H1 (cell line): ENCODE measurements around the gene RNF212B. TPM values are rescaled to one million over a fixed set of nuclear protein-coding genes. Genes with fewer than 3 reads are reported as not detected.

Experiments
- ATF2 ChIP-seq: IDR thresholded peaks from 2 replicates; pipeline ENCODE4 v1.6.1; 2012; ENCODE audit warnings: low read length, inconsistent platforms
- polyA plus RNA-seq, 7 experiments: library from polyadenylated mRNA; depleted of rRNA in 3 of 7; stranded (reverse) in 5 of 7; unstranded in 2 of 7; fragments of >200 nt in 5 of 7; fragments of 200-250 nt in 2 of 7; gene quantifications; 1 replicate in 5 of 7; 2 replicates in 1 of 7; 4 replicates in 1 of 7; pipeline versions ENCODE4 v1.2.1 to v1.2.3, GENCODE V29; 2011 to 2013; ENCODE audit warnings: missing spikeins in 2 of 7, mixed read lengths in 2 of 7
- total RNA-seq: library from RNA; stranded (reverse); fragmentation: NEBNext Ultra II Directional; extraction: Animal tissue kit (Norgen Biotek cat#: 25700); gene quantifications from 2 replicates; pipeline ENCODE4 v1.2.1, GENCODE V29; 2021
- TF ChIP-seq, protein P1 (sequence below): fragments of 300-600 bp; sonication (generic); IDR thresholded peaks from 2 replicates; pipeline ENCODE4 v1.7.1; 2012; ENCODE audit warnings: low read length, moderate library complexity, mild to moderate bottlenecking, inconsistent platforms; ENCODE audit not compliant: insufficient replicate concordance

The RNF212B gene
- total and polyA plus RNA-seq, 2 of the 8 experiments (the other 6 are each of a cell fraction or from before 2014, with no cell fraction given): 0.95 to 1.2 TPM

DNA sequence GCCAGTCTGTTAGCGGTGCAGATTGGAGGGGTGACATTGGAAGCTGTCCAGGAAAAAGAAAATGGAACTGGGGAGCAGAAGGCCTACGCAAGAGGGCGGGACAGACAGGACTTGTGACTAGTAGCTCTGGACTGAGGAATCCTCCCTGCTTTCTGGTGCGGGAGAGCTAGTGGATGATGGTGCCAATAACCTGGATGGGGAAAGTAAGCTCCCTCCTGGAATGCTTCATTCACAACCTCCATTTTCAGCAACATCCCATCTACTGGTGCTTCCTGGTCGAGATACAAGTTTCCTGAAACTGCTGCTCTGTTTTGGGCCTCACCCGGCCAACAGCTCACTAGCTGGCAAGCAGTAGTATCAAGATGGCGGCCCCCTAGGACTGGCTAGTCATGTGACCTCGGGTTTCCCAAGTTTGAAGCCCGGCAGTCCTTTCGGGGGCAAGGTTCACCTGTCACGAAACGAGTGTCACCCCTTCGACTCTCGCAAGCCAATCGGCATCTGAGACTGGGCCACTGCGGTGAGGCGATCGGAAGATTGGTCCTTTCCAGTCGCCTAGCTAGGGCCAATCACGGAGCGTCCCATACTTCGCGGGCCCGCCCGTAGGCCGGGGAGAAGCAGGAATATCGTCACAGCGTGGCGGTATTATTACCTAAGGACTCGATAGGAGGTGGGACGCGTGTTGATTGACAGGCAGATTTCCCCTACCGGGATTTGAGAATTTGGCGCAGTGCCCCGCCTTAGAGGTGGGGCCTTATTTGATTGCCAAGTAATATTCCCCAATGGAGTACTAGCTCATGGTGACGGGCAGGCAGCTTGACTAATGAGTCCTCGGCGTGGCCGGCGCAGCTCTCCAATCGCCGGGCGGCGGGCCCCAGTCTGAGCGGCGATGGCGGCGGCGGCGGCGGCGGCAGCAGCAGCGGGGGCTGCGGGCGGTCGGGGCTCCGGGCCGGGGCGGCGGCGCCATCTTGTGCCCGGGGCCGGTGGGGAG lies 83.1 kb downstream of the RNF212B start, which contains the start of gene PABPN1 (continued):
- TF ChIP-seq ATF2: 0 out of 2 replicates have a peak, but pooled peaks have one; percentile 47
- TF ChIP-seq, protein P1, sequence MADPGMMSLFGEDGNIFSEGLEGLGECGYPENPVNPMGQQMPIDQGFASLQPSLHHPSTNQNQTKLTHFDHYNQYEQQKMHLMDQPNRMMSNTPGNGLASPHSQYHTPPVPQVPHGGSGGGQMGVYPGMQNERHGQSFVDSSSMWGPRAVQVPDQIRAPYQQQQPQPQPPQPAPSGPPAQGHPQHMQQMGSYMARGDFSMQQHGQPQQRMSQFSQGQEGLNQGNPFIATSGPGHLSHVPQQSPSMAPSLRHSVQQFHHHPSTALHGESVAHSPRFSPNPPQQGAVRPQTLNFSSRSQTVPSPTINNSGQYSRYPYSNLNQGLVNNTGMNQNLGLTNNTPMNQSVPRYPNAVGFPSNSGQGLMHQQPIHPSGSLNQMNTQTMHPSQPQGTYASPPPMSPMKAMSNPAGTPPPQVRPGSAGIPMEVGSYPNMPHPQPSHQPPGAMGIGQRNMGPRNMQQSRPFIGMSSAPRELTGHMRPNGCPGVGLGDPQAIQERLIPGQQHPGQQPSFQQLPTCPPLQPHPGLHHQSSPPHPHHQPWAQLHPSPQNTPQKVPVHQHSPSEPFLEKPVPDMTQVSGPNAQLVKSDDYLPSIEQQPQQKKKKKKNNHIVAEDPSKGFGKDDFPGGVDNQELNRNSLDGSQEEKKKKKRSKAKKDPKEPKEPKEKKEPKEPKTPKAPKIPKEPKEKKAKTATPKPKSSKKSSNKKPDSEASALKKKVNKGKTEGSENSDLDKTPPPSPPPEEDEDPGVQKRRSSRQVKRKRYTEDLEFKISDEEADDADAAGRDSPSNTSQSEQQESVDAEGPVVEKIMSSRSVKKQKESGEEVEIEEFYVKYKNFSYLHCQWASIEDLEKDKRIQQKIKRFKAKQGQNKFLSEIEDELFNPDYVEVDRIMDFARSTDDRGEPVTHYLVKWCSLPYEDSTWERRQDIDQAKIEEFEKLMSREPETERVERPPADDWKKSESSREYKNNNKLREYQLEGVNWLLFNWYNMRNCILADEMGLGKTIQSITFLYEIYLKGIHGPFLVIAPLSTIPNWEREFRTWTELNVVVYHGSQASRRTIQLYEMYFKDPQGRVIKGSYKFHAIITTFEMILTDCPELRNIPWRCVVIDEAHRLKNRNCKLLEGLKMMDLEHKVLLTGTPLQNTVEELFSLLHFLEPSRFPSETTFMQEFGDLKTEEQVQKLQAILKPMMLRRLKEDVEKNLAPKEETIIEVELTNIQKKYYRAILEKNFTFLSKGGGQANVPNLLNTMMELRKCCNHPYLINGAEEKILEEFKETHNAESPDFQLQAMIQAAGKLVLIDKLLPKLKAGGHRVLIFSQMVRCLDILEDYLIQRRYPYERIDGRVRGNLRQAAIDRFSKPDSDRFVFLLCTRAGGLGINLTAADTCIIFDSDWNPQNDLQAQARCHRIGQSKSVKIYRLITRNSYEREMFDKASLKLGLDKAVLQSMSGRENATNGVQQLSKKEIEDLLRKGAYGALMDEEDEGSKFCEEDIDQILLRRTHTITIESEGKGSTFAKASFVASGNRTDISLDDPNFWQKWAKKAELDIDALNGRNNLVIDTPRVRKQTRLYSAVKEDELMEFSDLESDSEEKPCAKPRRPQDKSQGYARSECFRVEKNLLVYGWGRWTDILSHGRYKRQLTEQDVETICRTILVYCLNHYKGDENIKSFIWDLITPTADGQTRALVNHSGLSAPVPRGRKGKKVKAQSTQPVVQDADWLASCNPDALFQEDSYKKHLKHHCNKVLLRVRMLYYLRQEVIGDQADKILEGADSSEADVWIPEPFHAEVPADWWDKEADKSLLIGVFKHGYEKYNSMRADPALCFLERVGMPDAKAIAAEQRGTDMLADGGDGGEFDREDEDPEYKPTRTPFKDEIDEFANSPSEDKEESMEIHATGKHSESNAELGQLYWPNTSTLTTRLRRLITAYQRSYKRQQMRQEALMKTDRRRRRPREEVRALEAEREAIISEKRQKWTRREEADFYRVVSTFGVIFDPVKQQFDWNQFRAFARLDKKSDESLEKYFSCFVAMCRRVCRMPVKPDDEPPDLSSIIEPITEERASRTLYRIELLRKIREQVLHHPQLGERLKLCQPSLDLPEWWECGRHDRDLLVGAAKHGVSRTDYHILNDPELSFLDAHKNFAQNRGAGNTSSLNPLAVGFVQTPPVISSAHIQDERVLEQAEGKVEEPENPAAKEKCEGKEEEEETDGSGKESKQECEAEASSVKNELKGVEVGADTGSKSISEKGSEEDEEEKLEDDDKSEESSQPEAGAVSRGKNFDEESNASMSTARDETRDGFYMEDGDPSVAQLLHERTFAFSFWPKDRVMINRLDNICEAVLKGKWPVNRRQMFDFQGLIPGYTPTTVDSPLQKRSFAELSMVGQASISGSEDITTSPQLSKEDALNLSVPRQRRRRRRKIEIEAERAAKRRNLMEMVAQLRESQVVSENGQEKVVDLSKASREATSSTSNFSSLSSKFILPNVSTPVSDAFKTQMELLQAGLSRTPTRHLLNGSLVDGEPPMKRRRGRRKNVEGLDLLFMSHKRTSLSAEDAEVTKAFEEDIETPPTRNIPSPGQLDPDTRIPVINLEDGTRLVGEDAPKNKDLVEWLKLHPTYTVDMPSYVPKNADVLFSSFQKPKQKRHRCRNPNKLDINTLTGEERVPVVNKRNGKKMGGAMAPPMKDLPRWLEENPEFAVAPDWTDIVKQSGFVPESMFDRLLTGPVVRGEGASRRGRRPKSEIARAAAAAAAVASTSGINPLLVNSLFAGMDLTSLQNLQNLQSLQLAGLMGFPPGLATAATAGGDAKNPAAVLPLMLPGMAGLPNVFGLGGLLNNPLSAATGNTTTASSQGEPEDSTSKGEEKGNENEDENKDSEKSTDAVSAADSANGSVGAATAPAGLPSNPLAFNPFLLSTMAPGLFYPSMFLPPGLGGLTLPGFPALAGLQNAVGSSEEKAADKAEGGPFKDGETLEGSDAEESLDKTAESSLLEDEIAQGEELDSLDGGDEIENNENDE: no peak
